Stimulated activated effector memory CD8-positive, alpha-beta T cell treated with anti-CD3 and anti-CD28 coated beads, Interleukin-12 subunit alpha, Interleukin-12 subunit beta, amount 100 ng/mL, for 72 hours (primary cell): Measurements from ENCODE around the gene INTS11.

ENCODE experiments used
- ATAC-seq: fragments of 150-1000 bp; cut with Tn5 transposase; 2 replicates; pipeline ENCODE4 v1.10.0; 2021
- DNase-seq, 2 donors: peaks; one replicate each; pipeline ENCODE4 v3.0.0; 2021 to 2022; ENCODE audit warnings: low spot score in 2 of 2
- H3K27ac Mint-ChIP-seq: one replicate; pipeline ENCODE4 v1.8.0; 2022; ENCODE audit warnings: mild to moderate bottlenecking, mixed read lengths
- H3K36me3 Mint-ChIP-seq: one replicate; pipeline ENCODE4 v1.8.0; 2022; ENCODE audit warnings: mild to moderate bottlenecking, mixed read lengths
- H3K4me1 Mint-ChIP-seq: one replicate; pipeline ENCODE4 v1.8.0; 2022; ENCODE audit warnings: mixed read lengths
- H3K4me3 Mint-ChIP-seq: one replicate; pipeline ENCODE4 v1.8.0; 2022; ENCODE audit warnings: mild to moderate bottlenecking, mixed read lengths
- H3K9me3 Mint-ChIP-seq: one replicate; pipeline ENCODE4 v1.8.0; 2022; ENCODE audit warnings: mixed read lengths

INTS11 gene

GRCh38 chr1:1340185-1340584, 15.7 kb upstream of the INTS11 start:
- H3K4me1 Mint-ChIP-seq, result peaks cover 7% of the 10 kb centered on the region
- ATAC-seq (no peak), DNase-seq (no peak)
- no peaks in the 10 kb centered on the region for H3K36me3 Mint-ChIP-seq
- H3K27ac Mint-ChIP-seq, result no peak overlapping the region
- no peaks in the 10 kb centered on the region for H3K9me3 Mint-ChIP-seq
- H3K4me3 Mint-ChIP-seq, result no peak overlapping the region

DNA sequence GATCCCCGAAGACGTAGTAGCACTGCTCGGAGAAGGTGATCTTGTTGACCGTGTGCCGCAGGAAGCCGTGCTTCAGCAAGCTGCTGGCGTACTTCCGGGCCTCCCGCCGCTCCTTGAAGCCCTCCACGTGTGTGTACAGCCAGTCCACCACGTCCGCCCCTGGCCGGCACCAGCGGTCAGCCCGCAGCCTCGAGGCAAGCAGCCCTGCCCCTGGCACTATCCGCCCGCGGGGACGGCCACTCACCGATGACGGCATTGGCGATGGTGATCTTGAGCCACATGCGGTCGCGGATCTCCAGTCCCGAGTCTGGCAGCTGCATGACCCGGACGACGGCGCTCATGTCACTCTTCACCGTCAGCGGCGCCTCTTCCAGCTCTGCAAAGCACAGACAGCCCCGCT, 13.8 kb upstream of the INTS11 start:
- DNase-seq, result no peak
- peaks cover 7% of the 10 kb centered on the region for H3K4me1 Mint-ChIP-seq
- H3K36me3 Mint-ChIP-seq, result no peaks in the 10 kb centered on the region

GRCh38 chr1:1337793-1338147, 13.3 kb upstream of the INTS11 start:
- Mint-ChIP-seq H3K27ac (no peak overlapping the region), H3K4me3 (no peak overlapping the region), H3K9me3 (no peaks in the 10 kb centered on the region), H3K4me1 (peaks cover 7% of the 10 kb centered on the region), H3K36me3 (no peaks in the 10 kb centered on the region)
- DNase-seq (peak in 1 of 2 donors; percentile 65), ATAC-seq (peak; percentile 47)

More for the DNA sequence above, 13.8 kb upstream of the INTS11 start:
- Mint-ChIP-seq H3K9me3 (no peaks in the 10 kb centered on the region), H3K27ac (no peak overlapping the region), H3K4me3 (no peak overlapping the region)
- ATAC-seq, result no peak

- Mint-ChIP-seq H3K9me3 (no peaks in the 10 kb centered on the region), H3K4me1 (peaks cover 7% of the 10 kb centered on the region), H3K36me3 (no peaks in the 10 kb centered on the region), H3K27ac (no peak overlapping the region), H3K4me3 (no peak overlapping the region)
- ATAC-seq (no peak), DNase-seq (no peak)
Observed at GRCh38 chr1:1336931-1337792, 12.7 kb upstream of the INTS11 start.

- Mint-ChIP-seq H3K36me3 (no peaks in the 10 kb centered on the region), H3K4me3 (no peak overlapping the region), H3K27ac (no peak overlapping the region), H3K9me3 (no peaks in the 10 kb centered on the region), H3K4me1 (peaks cover 7% of the 10 kb centered on the region)
- DNase-seq, result no peak
- ATAC-seq, result no peak
Observed at GRCh38 chr1:1336446-1336845, 12.0 kb upstream of the INTS11 start.

DNA sequence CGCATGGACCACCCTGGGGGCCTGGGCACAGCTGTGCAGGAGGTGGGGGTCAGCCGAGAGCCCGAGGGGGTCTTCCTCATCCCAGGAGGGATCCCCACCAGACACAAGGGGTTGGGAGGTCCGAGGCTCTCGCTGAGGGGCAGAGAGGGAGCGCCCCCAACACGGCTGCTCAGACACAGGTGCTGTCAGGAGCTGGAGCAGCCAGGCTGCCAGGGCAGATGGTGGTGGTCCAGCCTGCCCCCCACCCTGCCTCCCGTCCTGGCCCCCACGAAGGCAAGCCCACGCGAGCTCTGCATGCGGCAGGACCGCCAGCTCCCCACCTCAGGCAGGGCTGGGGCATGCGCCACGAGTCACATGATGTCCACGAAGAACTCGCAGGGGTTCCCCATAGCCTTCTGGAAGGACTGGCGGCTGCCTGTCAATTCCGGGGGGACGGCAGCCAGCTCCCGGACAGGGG, 11.4 kb upstream of the INTS11 start:
- H3K4me1 Mint-ChIP-seq, result peaks cover under 1% of the 10 kb centered on the region
- no peak overlapping the region for H3K27ac Mint-ChIP-seq
- H3K4me3 Mint-ChIP-seq, result no peak overlapping the region
- no peaks in the 10 kb centered on the region for H3K9me3 Mint-ChIP-seq
- ATAC-seq (no peak), DNase-seq (no peak)
- H3K36me3 Mint-ChIP-seq, result no peaks in the 10 kb centered on the region

DNA sequence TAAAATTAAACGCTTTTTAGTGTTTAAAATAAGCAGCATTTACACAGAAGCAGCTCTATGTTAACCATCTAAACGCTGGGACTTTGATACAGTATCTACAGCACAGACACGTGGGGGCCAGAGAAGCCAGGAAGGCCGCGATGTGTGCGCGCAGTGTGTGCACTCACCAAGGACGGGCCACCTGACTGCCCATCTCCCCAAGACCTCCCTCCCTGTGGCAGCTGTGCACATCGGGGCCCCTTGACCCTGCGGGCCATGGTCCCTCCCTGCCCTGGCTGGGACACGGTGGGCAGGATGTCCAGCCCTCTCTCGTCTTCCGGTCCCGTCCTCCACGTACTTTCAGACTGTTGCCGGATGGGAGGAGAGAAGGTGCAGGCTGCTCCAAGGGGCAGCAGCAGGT, 10.8 kb upstream of the INTS11 start:
- DNase-seq (no peak), ATAC-seq (no peak)
- no peaks in the 10 kb centered on the region for H3K36me3 Mint-ChIP-seq
- H3K4me1 Mint-ChIP-seq, result no peaks in the 10 kb centered on the region
- no peak overlapping the region for H3K4me3 Mint-ChIP-seq
- no peaks in the 10 kb centered on the region for H3K9me3 Mint-ChIP-seq
- no peak overlapping the region for H3K27ac Mint-ChIP-seq

GRCh38 chr1:1334835-1335234, 10.4 kb upstream of the INTS11 start:
- no peak overlapping the region for H3K27ac Mint-ChIP-seq
- no peaks in the 10 kb centered on the region for H3K9me3 Mint-ChIP-seq
- H3K36me3 Mint-ChIP-seq, result no peaks in the 10 kb centered on the region
- ATAC-seq (no peak), DNase-seq (no peak)
- peaks cover 2% of the 10 kb centered on the region for H3K4me1 Mint-ChIP-seq
- no peak overlapping the region for H3K4me3 Mint-ChIP-seq

- DNase-seq (no peak), ATAC-seq (no peak)
- no peaks in the 10 kb centered on the region for H3K36me3 Mint-ChIP-seq
- H3K27ac Mint-ChIP-seq, result no peak overlapping the region
- H3K4me1 Mint-ChIP-seq, result peaks cover 6% of the 10 kb centered on the region
- no peaks in the 10 kb centered on the region for H3K9me3 Mint-ChIP-seq
- no peak overlapping the region for H3K4me3 Mint-ChIP-seq
Observed at GRCh38 chr1:1333551-1334241, 9.2 kb upstream of the INTS11 start.

DNA sequence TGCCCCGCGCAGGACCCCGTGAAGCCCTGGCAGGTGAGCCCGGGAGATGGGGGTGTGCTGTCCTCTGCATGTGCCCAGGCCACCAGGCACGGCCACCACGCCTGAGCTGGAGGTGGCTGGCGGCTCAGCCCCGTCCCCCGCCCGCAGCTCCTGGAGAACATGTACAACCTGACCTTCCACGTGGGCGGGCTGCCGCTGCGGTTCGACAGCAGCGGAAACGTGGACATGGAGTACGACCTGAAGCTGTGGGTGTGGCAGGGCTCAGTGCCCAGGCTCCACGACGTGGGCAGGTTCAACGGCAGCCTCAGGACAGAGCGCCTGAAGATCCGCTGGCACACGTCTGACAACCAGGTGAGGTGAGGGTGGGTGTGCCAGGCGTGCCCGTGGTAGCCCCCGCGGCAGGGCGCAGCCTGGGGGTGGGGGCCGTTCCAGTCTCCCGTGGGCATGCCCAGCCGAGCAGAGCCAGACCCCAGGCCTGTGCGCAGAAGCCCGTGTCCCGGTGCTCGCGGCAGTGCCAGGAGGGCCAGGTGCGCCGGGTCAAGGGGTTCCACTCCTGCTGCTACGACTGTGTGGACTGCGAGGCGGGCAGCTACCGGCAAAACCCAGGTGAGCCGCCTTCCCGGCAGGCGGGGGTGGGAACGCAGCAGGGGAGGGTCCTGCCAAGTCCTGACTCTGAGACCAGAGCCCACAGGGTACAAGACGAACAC, 8.5 kb upstream of the INTS11 start:
- no peak for ATAC-seq
- Mint-ChIP-seq H3K9me3 (no peaks in the 10 kb centered on the region), H3K36me3 (no peaks in the 10 kb centered on the region), H3K4me3 (no peak overlapping the region), H3K4me1 (peaks cover 6% of the 10 kb centered on the region), H3K27ac (no peak overlapping the region)
- DNase-seq, result no peak

DNA sequence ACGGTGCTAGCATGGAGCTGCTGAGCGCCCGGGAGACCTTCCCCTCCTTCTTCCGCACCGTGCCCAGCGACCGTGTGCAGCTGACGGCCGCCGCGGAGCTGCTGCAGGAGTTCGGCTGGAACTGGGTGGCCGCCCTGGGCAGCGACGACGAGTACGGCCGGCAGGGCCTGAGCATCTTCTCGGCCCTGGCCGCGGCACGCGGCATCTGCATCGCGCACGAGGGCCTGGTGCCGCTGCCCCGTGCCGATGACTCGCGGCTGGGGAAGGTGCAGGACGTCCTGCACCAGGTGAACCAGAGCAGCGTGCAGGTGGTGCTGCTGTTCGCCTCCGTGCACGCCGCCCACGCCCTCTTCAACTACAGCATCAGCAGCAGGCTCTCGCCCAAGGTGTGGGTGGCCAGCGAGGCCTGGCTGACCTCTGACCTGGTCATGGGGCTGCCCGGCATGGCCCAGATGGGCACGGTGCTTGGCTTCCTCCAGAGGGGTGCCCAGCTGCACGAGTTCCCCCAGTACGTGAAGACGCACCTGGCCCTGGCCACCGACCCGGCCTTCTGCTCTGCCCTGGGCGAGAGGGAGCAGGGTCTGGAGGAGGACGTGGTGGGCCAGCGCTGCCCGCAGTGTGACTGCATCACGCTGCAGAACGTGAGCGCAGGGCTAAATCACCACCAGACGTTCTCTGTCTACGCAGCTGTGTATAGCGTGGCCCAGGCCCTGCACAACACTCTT, 7.7 kb upstream of the INTS11 start:
- no peak for ATAC-seq
- Mint-ChIP-seq H3K9me3 (no peaks in the 10 kb centered on the region), H3K27ac (no peak overlapping the region), H3K36me3 (no peaks in the 10 kb centered on the region), H3K4me3 (no peak overlapping the region), H3K4me1 (peaks cover 6% of the 10 kb centered on the region)
- DNase-seq, result no peak

DNA sequence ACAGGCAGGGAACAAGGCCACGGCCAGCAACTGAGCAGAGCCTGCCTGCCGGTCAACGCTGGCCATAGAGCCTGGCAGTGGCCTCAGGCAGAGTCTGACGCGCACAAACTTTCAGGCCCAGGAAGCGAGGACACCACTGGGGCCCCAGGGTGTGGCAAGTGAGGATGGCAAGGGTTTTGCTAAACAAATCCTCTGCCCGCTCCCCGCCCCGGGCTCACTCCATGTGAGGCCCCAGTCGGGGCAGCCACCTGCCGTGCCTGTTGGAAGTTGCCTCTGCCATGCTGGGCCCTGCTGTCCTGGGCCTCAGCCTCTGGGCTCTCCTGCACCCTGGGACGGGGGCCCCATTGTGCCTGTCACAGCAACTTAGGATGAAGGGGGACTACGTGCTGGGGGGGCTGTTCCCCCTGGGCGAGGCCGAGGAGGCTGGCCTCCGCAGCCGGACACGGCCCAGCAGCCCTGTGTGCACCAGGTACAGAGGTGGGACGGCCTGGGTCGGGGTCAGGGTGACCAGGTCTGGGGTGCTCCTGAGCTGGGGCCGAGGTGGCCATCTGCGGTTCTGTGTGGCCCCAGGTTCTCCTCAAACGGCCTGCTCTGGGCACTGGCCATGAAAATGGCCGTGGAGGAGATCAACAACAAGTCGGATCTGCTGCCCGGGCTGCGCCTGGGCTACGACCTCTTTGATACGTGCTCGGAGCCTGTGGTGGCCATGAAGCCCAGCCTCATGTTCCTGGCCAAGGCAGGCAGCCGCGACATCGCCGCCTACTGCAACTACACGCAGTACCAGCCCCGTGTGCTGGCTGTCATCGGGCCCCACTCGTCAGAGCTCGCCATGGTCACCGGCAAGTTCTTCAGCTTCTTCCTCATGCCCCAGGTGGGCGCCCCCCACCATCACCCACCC, 6.9 kb upstream of the INTS11 start, which contains the start of gene TAS1R3:
TSS of gene TAS1R3 (plus strand) at position 213 of the 898 bp plus-strand sequence. CDS start at position 279, 66 bp downstream.
- ATAC-seq (no peak), DNase-seq (no peak)
- no peaks in the 10 kb centered on the region for H3K36me3 Mint-ChIP-seq
- H3K9me3 Mint-ChIP-seq, result no peaks in the 10 kb centered on the region
- H3K27ac Mint-ChIP-seq, result no peak within 1 kb of the TSS
- peaks cover 7% of the 10 kb centered on the region for H3K4me1 Mint-ChIP-seq
- no peak within 1 kb of the TSS for H3K4me3 Mint-ChIP-seq

DNA sequence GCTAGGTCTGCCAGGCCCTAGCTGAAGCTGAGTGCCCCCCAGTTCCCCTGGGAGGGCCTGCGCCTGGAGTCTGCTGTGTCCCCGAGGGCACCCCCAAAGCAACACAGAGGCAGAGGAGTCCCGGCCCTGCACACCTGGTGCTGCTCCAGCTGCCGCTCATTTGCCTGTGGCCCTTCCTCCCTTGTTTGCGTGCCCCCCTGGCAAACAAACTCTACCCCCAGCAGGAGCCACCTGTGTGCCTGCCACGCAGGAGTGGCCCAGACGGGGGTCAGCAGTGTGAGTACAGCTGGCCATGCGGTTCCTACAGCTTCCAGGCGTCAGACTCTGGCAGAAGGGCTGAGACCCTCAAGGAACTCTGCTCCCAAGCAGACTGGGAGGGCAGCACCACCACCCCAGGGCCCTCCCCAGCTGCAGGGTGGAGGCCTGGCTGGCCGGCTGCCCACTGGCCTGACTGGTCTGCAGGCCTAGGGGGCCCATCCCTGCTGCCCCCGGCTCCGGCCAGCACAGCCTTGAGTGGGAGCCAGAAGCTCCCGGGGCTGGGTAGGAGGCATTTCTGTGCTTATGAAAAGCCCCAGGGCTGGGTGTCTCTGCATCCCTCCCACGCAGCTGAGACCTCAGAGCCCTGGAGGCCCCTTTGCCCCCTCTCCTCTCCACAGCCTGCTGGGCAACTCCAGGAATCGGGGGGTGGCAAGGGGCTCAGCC, 6.1 kb upstream of the INTS11 start:
- no peaks in the 10 kb centered on the region for H3K9me3 Mint-ChIP-seq
- DNase-seq (no peak), ATAC-seq (no peak)
- H3K4me1 Mint-ChIP-seq, result peaks cover 15% of the 10 kb centered on the region
- H3K27ac Mint-ChIP-seq, result no peak overlapping the region
- no peaks in the 10 kb centered on the region for H3K36me3 Mint-ChIP-seq
- no peak overlapping the region for H3K4me3 Mint-ChIP-seq
